Right lobe of liver (tissue), 6 donors: ENCODE data around the gene TXLNB. TPM values are rescaled to one million over a fixed set of nuclear protein-coding genes. Genes with fewer than 3 reads are reported as not detected.

Experiments
- ATAC-seq, 4 donors: fragments of 200-7000 bp; cut with Tn5 transposase; one replicate each; pipeline ENCODE4 v1.9.1; 2020; ENCODE audit warnings: mild to moderate bottlenecking in 4 of 4, moderate library complexity in 4 of 4
- DNase-seq, 3 donors: peaks; one replicate each; pipeline ENCODE4 v3.0.0-alpha.2; 2020
- H3K27ac ChIP-seq, 3 donors: fragments of 200-600 bp; one replicate each; pipeline ENCODE4 v1.8.0; 2022
- H3K27me3 ChIP-seq, 2 donors: fragments of 200-600 bp; one replicate each; pipeline ENCODE4 v1.8.0; 2022
- H3K36me3 ChIP-seq, 4 donors: fragments of 200-600 bp; sonication (generic) in 1 of 4; one replicate each; pipeline versions ENCODE4 v1.5.1 to v1.8.0; 2017 to 2022; ENCODE audit warnings: control low read depth in 1 of 4
- H3K4me1 ChIP-seq, 4 donors: fragments of 200-600 bp; sonication (generic) in 1 of 4; one replicate each; pipeline versions ENCODE4 v1.5.1 to v1.8.0; 2017 to 2022; ENCODE audit warnings: control low read depth in 1 of 4
- H3K4me3 ChIP-seq, 3 donors: fragments of 200-600 bp; one replicate each; pipeline ENCODE4 v1.8.0; 2022
- H3K9me3 ChIP-seq, 4 donors: fragments of 200-600 bp; sonication (generic) in 1 of 4; one replicate each; pipeline versions ENCODE4 v1.5.1 to v1.8.0; 2017 to 2022; ENCODE audit warnings: control low read depth in 1 of 4
- CTCF ChIP-seq, 4 donors: fragments of 200-600 bp in 3 of 4; fragments of 450-650 bp in 1 of 4; IDR thresholded peaks; one replicate each; pipeline versions ENCODE4 v1.5.1 to v1.8.0; 2016 to 2022; ENCODE audit warnings: antibody characterized with exemption in 4 of 4, mild to moderate bottlenecking in 2 of 4
- POLR2A ChIP-seq: fragments of 450-650 bp; IDR thresholded peaks from one replicate; pipeline ENCODE4 v1.6.1; 2017; ENCODE audit warnings: antibody characterized with exemption, mild to moderate bottlenecking
- WGBS: methylation state at CpG from one replicate; pipeline ENCODE4 v1.1.6; 2018; ENCODE audit warnings: low coverage, low lambda C conversion rate; ENCODE audit not compliant: insufficient coverage; ENCODE audit errors: missing lambda C conversion rate; 5-methylcytosine and 5-hydroxymethylcytosine counted together
- intact Hi-C, 2 donors: fragments of 100-400 bp; cut with DNase I; formaldehyde crosslinking; loops; one replicate each; pipeline versions ENCODE4 v1.11.2 to v1.14.1; 2022
- total RNA-seq, 6 experiments: library from RNA; depleted of rRNA in 2 of 6; stranded (reverse); fragments of >200 nt in 2 of 6; fragmentation: NEBNext Ultra II Directional in 3 of 6; extraction: Animal tissue kit (Norgen Biotek cat#: 25700) in 3 of 6; gene quantifications; one replicate each; pipeline versions ENCODE4 v1.1.0 to v1.2.4, GENCODE V29; 2016 to 2023
- donor health status: DM: no; HTN: yes; CAD: no.
- donor health status: DM: no; HTN: no; CAD: no.
- donor health status: DM: no; HTN: no; CAD: no.
- donor health status: DM: no; HTN: yes; CAD: no.
- donor health status: DM: no; HTN: yes; CAD: no.

The TXLNB gene
- total RNA-seq, 6 experiments from 2014 or later: 0.04 to 0.50 (median 0.14) TPM

- H3K9me3 ChIP-seq: no peaks in the 10 kb centered on the region
- intact Hi-C loops: no loop called here
- TF ChIP-seq POLR2A (no peak), CTCF (IDR thresholded peaks at IDR 0.05) (no peak)
- no peaks in the 10 kb centered on the region for H3K36me3 ChIP-seq
- ATAC-seq: no peak
- WGBS: 68% methylated on average over 7 of the region's 7 CpGs
- H3K4me3 ChIP-seq: no peak overlapping the region
- DNase-seq: no peak
- H3K27ac ChIP-seq: no peak overlapping the region
- H3K27me3 ChIP-seq: no peaks in the 10 kb centered on the region
- H3K4me1 ChIP-seq: no peaks in the 10 kb centered on the region
These were observed 14.6 kb downstream of the TXLNB start for GRCh38 chr6:139277161-139277560.

DNA sequence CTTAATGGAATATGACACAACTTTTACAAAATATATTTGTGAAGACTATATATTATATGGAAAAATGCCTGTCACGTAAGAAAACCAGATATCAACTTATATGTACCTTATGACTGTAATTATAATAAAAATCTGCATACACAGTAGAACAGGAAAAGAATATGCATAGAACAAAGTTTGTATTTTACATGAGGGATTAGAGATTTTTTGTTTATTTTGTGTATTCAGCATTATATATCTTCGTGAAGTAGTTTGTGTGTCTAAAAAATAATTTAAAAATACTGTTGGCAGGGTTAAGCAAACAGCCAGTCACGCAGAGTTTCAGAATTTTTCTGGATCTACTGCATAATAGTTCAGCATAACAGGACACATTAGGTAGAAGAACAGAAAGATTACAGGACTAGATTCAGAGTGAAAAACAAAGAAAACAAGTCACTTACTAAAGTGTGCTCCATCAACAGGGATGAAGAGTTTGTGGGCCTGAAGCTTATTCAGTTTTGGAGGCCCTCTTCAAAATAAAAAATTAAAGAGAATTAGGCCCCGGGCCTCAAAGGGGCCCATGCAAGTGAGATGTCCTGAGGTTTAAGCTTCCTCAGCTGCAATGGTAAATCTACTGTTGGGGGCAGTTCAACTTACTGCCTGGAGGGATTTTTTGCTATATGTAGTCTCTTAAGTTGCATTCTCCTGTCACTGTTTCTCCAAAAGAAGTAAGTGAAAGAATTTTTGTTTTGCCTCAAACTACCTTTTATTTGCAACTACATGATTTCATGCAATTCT lies 16.3 kb downstream of the TXLNB start:
- Histone ChIP-seq H3K4me1 (no peaks in the 10 kb centered on the region), H3K27ac (no peak overlapping the region), H3K27me3 (no peaks in the 10 kb centered on the region), H3K9me3 (no peaks in the 10 kb centered on the region), H3K4me3 (no peak overlapping the region), H3K36me3 (no peaks in the 10 kb centered on the region)
- WGBS: 69% methylated on average over 4 of the region's 4 CpGs
- ATAC-seq (no peak), DNase-seq (no peak)
- intact Hi-C loops: no loop called here
- no peak for TF ChIP-seq POLR2A
- TF ChIP-seq CTCF (IDR thresholded peaks at IDR 0.05): no peak

- no peak overlapping the region for H3K27ac ChIP-seq
- ATAC-seq (peak in 2 of 4 donors; percentile 30 to 58), DNase-seq (no peak)
- H3K27me3 ChIP-seq: no peaks in the 10 kb centered on the region
- no peak for TF ChIP-seq POLR2A
- no peak for TF ChIP-seq CTCF (IDR thresholded peaks at IDR 0.05)
- H3K36me3 ChIP-seq: no peaks in the 10 kb centered on the region
- peaks cover 0 to under 1% (median 0%) of the 10 kb centered on the region in 4 donors for H3K4me1 ChIP-seq
- H3K9me3 ChIP-seq: no peaks in the 10 kb centered on the region
- intact Hi-C loops: no loop called here
- H3K4me3 ChIP-seq: no peak overlapping the region
- 78% methylated on average over 6 of the region's 6 CpGs for WGBS
These were observed 20.7 kb downstream of the TXLNB start for GRCh38 chr6:139271056-139271455.

- no peak for TF ChIP-seq POLR2A
- TF ChIP-seq CTCF (IDR thresholded peaks at IDR 0.05): no peak
These were observed 21.5 kb downstream of the TXLNB start for GRCh38 chr6:139270249-139270648.

More at GRCh38 chr6:139270249-139270648, 21.5 kb downstream of the TXLNB start:
- H3K4me3 ChIP-seq: no peak overlapping the region
- H3K27ac ChIP-seq: no peak overlapping the region
- H3K4me1 ChIP-seq: peaks cover 0 to 4% (median 0%) of the 10 kb centered on the region in 4 donors
- H3K36me3 ChIP-seq: no peaks in the 10 kb centered on the region
- H3K9me3 ChIP-seq: no peaks in the 10 kb centered on the region
- WGBS: 90% methylated on average over 4 of the region's 5 CpGs
- ATAC-seq (no peak), DNase-seq (no peak)
- H3K27me3 ChIP-seq: no peaks in the 10 kb centered on the region
- intact Hi-C loops: no loop called here
